ENCODE data around the gene MAPK7. TPM values are rescaled to one million over a fixed set of nuclear protein-coding genes. Genes with fewer than 3 reads are reported as not detected.
A peak's percentile ranks its signal among the peaks of the same experiment; 100 is the strongest.

The MAPK7 gene
- polyA plus RNA-seq, 2 donors, result 27.7 to 28.3 TPM

DNA sequence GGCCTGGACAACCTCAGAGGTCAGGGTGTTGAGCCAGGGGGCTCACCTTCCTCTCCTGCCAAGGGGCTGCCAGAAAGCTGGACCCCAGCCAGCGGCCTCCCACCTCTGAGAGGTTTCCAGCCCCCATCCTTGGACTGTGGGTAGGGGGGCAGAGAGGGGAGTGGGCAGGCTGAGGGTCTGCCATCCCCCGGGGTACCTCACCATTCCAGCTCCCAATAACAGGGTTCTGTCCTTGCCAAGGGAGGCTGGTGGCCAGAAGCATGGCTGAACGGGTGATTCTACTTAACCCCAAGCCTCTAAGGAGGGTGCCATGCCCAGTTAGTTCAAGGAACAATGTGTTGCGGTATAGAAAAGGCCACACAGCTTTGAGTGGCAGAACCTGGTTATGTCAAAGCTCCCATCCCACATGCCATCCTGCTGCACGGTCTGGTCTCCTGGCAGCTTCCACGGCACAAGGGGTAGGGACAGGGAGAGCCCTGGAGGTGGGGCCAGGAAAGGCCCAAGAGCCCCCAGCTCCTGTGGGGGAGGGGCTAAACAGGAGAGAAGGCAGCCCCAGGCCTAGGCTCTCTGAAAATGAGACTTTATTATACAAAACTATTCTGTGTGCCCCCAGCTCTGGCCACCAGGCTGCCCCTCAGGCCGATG is 35.6 kb upstream of the MAPK7 start:
- H3K4me3 ChIP-seq (ENCODE audit: low read depth in 1 of 2, low read length in 2 of 2), result no peak overlapping the region
- H3K9me3 ChIP-seq (ENCODE audit: control insufficient read depth in 2 of 2, insufficient read depth in 1 of 2, low read depth in 1 of 2, low read length in 1 of 2), result no peaks in the 10 kb centered on the region
- H3K4me1 ChIP-seq (ENCODE audit: control insufficient read depth in 2 of 2, insufficient read depth in 2 of 2, low read length in 1 of 2), result peaks cover 8 to 45% of the 10 kb centered on the region in 2 donors
- no peaks in the 10 kb centered on the region for H3K36me3 ChIP-seq (ENCODE audit: control insufficient read depth in 2 of 2, insufficient read depth in 2 of 2, low read length in 1 of 2)
- H3K27me3 ChIP-seq (ENCODE audit: control insufficient read depth in 1 of 2, insufficient read depth in 2 of 2, low read length in 2 of 2), result no peaks in the 10 kb centered on the region
- peak overlapping the region in 1 of 2 donors; percentile 34 for H3K27ac ChIP-seq (ENCODE audit: low read depth in 2 of 2, low read length in 1 of 2)
- 54 to 69% methylated on average over 7 of the region's 7 CpGs for WGBS, 2 donors

GRCh38 chr17:19343256-19343630 is 35.1 kb upstream of the MAPK7 start:
- Histone ChIP-seq H3K27ac (ENCODE audit: low read depth in 2 of 2, low read length in 1 of 2) (no peak overlapping the region), H3K4me1 (ENCODE audit: control insufficient read depth in 2 of 2, insufficient read depth in 2 of 2, low read length in 1 of 2) (peaks cover 11 to 49% of the 10 kb centered on the region in 2 donors), H3K9me3 (ENCODE audit: control insufficient read depth in 2 of 2, insufficient read depth in 1 of 2, low read depth in 1 of 2, low read length in 1 of 2) (no peaks in the 10 kb centered on the region), H3K4me3 (ENCODE audit: low read depth in 1 of 2, low read length in 2 of 2) (no peak overlapping the region), H3K36me3 (ENCODE audit: control insufficient read depth in 2 of 2, insufficient read depth in 2 of 2, low read length in 1 of 2) (no peaks in the 10 kb centered on the region), H3K27me3 (ENCODE audit: control insufficient read depth in 1 of 2, insufficient read depth in 2 of 2, low read length in 2 of 2) (no peaks in the 10 kb centered on the region)
- 86 to 87% methylated on average over 7 of the region's 7 CpGs for WGBS, 2 donors

GRCh38 chr17:19343671-19344151 is 34.6 kb upstream of the MAPK7 start:
- Histone ChIP-seq H3K27ac (ENCODE audit: low read depth in 2 of 2, low read length in 1 of 2) (no peak overlapping the region), H3K4me3 (ENCODE audit: low read depth in 1 of 2, low read length in 2 of 2) (no peak overlapping the region), H3K27me3 (ENCODE audit: control insufficient read depth in 1 of 2, insufficient read depth in 2 of 2, low read length in 2 of 2) (no peaks in the 10 kb centered on the region), H3K9me3 (ENCODE audit: control insufficient read depth in 2 of 2, insufficient read depth in 1 of 2, low read depth in 1 of 2, low read length in 1 of 2) (no peaks in the 10 kb centered on the region), H3K36me3 (ENCODE audit: control insufficient read depth in 2 of 2, insufficient read depth in 2 of 2, low read length in 1 of 2) (no peaks in the 10 kb centered on the region), H3K4me1 (ENCODE audit: control insufficient read depth in 2 of 2, insufficient read depth in 2 of 2, low read length in 1 of 2) (peaks cover 11 to 49% of the 10 kb centered on the region in 2 donors)
- WGBS, 2 donors, result 79 to 81% methylated on average over 12 to 13 of the region's 13 CpGs

- peaks cover 11 to 52% of the 10 kb centered on the region in 2 donors for H3K4me1 ChIP-seq (ENCODE audit: control insufficient read depth in 2 of 2, insufficient read depth in 2 of 2, low read length in 1 of 2)
- H3K36me3 ChIP-seq (ENCODE audit: control insufficient read depth in 2 of 2, insufficient read depth in 2 of 2, low read length in 1 of 2), result no peaks in the 10 kb centered on the region
- H3K4me3 ChIP-seq (ENCODE audit: low read depth in 1 of 2, low read length in 2 of 2), result no peak overlapping the region
- H3K27ac ChIP-seq (ENCODE audit: low read depth in 2 of 2, low read length in 1 of 2), result peak overlapping the region in 1 of 2 donors; percentile 37
- WGBS, 2 donors, result 60 to 65% methylated on average over 40 of the region's 40 CpGs
- H3K27me3 ChIP-seq (ENCODE audit: control insufficient read depth in 1 of 2, insufficient read depth in 2 of 2, low read length in 2 of 2), result no peaks in the 10 kb centered on the region
- H3K9me3 ChIP-seq (ENCODE audit: control insufficient read depth in 2 of 2, insufficient read depth in 1 of 2, low read depth in 1 of 2, low read length in 1 of 2), result no peaks in the 10 kb centered on the region
Observed at GRCh38 chr17:19344311-19345066, 33.8 kb upstream of the MAPK7 start.

DNA sequence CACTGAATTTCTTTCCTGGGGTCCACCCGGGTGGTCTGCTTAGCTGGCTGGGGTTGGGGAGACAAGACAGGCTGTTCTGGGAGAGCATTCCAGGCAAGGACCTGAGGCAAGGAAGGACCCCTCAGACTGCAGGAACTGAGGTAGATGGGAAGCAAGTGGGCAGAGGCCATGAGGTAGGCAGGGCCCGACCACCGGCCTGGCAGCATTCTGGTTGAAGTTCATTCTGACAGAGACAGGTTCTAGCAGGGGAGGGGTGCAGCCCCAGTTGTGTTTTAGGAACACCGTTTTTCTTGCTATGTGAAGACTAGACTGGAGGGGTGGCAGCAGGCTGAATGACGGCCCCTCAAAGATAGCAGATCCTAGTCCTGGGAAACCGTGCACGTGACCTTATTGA is 33.2 kb upstream of the MAPK7 start:
- Histone ChIP-seq H3K4me3 (ENCODE audit: low read depth in 1 of 2, low read length in 2 of 2) (no peak overlapping the region), H3K4me1 (ENCODE audit: control insufficient read depth in 2 of 2, insufficient read depth in 2 of 2, low read length in 1 of 2) (peaks cover 11 to 52% of the 10 kb centered on the region in 2 donors), H3K27me3 (ENCODE audit: control insufficient read depth in 1 of 2, insufficient read depth in 2 of 2, low read length in 2 of 2) (no peaks in the 10 kb centered on the region), H3K36me3 (ENCODE audit: control insufficient read depth in 2 of 2, insufficient read depth in 2 of 2, low read length in 1 of 2) (no peaks in the 10 kb centered on the region), H3K9me3 (ENCODE audit: control insufficient read depth in 2 of 2, insufficient read depth in 1 of 2, low read depth in 1 of 2, low read length in 1 of 2) (no peaks in the 10 kb centered on the region), H3K27ac (ENCODE audit: low read depth in 2 of 2, low read length in 1 of 2) (peak overlapping the region in 1 of 2 donors; percentile 11)
- 89 to 90% methylated on average over 7 of the region's 7 CpGs for WGBS, 2 donors

DNA sequence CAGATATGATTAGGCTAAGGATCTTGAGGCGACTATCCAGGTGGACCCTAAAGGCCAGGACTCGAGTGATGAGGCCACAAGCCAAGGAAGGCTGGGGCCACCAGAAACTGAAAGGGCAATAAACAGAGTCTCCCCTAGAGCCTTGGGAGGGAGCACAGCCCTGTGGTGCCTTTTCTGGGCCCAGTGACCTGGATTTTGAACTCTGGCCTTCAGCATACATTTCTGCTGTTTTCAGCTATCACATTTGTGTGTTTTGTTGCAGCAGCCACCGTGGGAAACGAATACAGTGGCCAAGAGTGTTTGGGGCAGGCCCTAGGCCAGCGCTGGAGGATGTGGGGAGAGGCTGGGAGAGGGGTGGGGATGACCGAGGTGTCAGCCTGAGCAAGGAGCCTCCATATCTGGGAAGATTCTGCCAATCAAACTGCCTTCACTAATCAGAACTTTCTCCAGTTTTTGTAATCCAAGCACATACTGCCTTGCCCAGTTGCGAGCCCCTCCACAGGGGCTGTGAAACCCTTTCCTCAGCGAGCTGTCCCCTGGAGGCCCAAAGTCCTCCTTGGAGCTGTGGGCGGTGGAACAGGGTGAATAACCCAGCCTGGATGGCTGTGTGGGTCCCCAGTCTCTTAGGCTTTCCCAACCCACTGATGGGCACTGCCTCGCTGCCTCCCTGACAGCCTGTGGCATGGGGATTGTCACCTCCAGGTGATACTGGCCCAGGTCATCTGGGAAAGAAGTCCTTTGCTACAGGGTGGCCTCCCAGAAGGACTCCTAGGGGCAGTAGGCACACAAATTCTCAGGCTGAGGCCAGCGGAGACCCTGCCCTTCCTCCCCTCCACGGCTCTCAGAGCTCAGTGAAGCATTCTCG is 32.6 kb upstream of the MAPK7 start:
- no peaks in the 10 kb centered on the region for H3K27me3 ChIP-seq (ENCODE audit: control insufficient read depth in 1 of 2, insufficient read depth in 2 of 2, low read length in 2 of 2)
- no peaks in the 10 kb centered on the region for H3K36me3 ChIP-seq (ENCODE audit: control insufficient read depth in 2 of 2, insufficient read depth in 2 of 2, low read length in 1 of 2)
- H3K4me1 ChIP-seq (ENCODE audit: control insufficient read depth in 2 of 2, insufficient read depth in 2 of 2, low read length in 1 of 2), result peaks cover 11 to 52% of the 10 kb centered on the region in 2 donors
- WGBS, 2 donors, result 79 to 85% methylated on average over 13 of the region's 13 CpGs
- no peak overlapping the region for H3K4me3 ChIP-seq (ENCODE audit: low read depth in 1 of 2, low read length in 2 of 2)
- H3K27ac ChIP-seq (ENCODE audit: low read depth in 2 of 2, low read length in 1 of 2), result peak overlapping the region; percentile 95 to 97
- H3K9me3 ChIP-seq (ENCODE audit: control insufficient read depth in 2 of 2, insufficient read depth in 1 of 2, low read depth in 1 of 2, low read length in 1 of 2), result no peaks in the 10 kb centered on the region

- H3K4me1 ChIP-seq (ENCODE audit: control insufficient read depth in 2 of 2, insufficient read depth in 2 of 2, low read length in 1 of 2), result peaks cover 11 to 49% of the 10 kb centered on the region in 2 donors
- H3K4me3 ChIP-seq (ENCODE audit: low read depth in 1 of 2, low read length in 2 of 2), result no peak overlapping the region
- H3K27me3 ChIP-seq (ENCODE audit: control insufficient read depth in 1 of 2, insufficient read depth in 2 of 2, low read length in 2 of 2), result no peaks in the 10 kb centered on the region
- H3K9me3 ChIP-seq (ENCODE audit: control insufficient read depth in 2 of 2, insufficient read depth in 1 of 2, low read depth in 1 of 2, low read length in 1 of 2), result no peaks in the 10 kb centered on the region
- peak overlapping the region; percentile 95 to 97 for H3K27ac ChIP-seq (ENCODE audit: low read depth in 2 of 2, low read length in 1 of 2)
- WGBS, 2 donors, result 44 to 65% methylated on average over 19 of the region's 19 CpGs
- no peaks in the 10 kb centered on the region for H3K36me3 ChIP-seq (ENCODE audit: control insufficient read depth in 2 of 2, insufficient read depth in 2 of 2, low read length in 1 of 2)
Observed at GRCh38 chr17:19346351-19347255, 31.7 kb upstream of the MAPK7 start.

DNA sequence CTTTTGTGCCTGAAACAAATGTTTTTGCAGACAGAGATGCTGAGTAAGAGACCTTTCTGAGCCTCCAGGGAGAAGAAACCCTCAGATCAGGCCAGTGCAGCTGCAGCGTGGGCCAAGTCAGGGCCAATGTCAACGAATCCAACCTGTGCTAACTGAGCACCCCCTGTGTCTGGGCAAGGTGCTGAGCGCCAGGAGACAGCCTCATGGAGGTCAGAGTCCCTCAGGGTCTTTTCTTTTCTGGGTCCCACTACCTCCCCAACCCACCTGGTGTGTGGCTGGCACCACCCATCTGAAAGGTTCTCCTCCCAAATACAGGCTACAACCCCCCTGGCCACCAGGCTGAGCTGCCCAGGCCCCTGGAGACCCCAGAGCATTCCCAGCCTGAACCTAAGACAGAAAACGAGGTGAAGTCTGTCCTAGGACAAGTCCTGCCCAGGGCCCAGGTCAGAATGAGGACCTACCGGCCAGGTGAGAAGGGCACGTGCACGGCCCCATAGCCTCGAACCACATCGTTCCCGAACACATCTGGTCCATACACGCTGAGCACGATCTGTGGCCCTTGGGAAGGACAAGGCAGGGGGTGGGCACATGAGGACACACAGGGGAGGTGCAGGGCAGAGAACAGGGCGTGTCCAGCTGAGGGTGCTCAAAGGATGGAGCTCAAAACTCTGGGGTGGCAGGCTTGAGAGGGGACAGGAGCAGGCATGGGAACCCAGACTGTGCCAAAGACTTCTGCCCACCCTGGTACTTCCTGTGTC is 30.8 kb upstream of the MAPK7 start:
- H3K9me3 ChIP-seq (ENCODE audit: control insufficient read depth in 2 of 2, insufficient read depth in 1 of 2, low read depth in 1 of 2, low read length in 1 of 2), result no peaks in the 10 kb centered on the region
- no peaks in the 10 kb centered on the region for H3K36me3 ChIP-seq (ENCODE audit: control insufficient read depth in 2 of 2, insufficient read depth in 2 of 2, low read length in 1 of 2)
- H3K27ac ChIP-seq (ENCODE audit: low read depth in 2 of 2, low read length in 1 of 2), result peak overlapping the region; percentile 95 to 97
- no peaks in the 10 kb centered on the region for H3K27me3 ChIP-seq (ENCODE audit: control insufficient read depth in 1 of 2, insufficient read depth in 2 of 2, low read length in 2 of 2)
- H3K4me1 ChIP-seq (ENCODE audit: control insufficient read depth in 2 of 2, insufficient read depth in 2 of 2, low read length in 1 of 2), result peaks cover 8 to 40% of the 10 kb centered on the region in 2 donors
- WGBS, 2 donors, result 80 to 85% methylated on average over 13 of the region's 13 CpGs
- H3K4me3 ChIP-seq (ENCODE audit: low read depth in 1 of 2, low read length in 2 of 2), result no peak overlapping the region

Data from esophagus (tissue), 2 donors.